ENCODE results near the gene UBR3.

UBR3 gene

DNA sequence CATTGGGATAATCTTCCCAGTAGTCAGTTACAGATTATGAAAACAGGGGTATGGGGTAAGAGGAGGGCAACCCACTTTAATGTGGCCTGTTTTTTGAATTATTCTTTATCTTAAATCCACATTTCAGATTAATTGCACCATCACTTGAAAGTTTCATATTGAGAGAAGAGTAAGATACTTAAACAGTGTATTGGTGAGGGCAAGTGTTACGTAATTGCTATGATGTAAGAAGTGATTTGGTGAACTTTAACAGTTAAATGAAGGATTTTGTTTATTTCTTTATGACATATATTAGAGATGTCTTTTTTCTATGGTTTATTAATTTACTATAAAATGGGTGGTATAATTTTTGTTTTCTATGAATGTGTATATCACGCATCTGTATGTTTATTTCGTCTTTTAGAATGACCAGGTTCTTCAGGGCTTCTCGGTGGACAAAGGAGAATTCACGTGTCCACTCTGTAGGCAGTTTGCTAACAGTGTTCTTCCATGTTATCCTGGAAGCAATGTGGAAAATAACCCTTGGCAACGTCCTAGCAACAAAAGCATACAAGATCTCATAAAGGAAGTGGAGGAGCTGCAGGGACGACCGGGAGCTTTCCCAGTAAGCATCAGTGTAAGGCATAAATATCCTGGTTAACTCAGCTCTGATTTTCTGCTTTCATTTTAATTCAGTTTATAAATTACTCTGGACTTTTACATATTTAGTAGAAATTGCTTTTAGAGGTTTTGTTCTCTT, 179.5 kb downstream of the UBR3 start:
- no peak for DNase-seq (ENCODE audit: low spot score)

DNA sequence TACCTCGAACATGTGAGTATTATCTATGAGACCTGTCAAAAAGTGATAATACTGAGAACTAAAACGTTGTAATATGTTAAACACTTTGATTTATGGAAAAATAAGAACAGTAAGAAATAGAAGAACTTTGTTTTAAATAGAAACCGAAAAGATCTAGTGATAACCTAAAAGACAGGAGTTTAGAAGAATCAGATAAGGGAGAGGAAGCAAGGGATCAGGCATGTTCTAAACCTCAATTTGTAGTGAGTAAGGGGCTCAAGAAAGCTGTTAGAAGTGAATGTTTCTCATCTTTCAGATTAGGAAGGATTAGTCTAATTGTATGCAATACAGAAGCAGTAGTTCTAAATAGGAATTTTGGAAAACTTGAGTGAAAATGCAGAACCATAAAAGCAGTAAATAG, 182.0 kb downstream of the UBR3 start:
- no peak for DNase-seq (ENCODE audit: low spot score)

DNA sequence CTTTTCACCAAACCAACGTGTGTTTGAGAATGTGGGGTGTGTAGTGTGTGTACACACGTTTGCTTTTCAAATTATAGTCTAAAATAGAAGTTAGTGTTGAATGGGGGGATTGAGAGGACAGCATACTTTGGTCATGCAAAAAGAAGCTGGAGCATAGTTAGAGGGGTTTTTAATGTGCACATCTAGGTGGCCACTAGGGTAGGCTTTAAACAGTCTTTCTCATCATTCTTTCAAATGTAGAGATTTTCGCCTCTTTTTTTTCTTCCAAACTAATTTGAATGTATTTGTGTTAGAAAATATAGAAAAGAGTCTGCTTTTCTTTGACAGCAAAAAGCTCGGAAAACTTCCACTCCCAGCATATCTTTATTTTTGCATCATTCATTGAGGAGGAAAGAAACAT, 185.5 kb downstream of the UBR3 start:
- no peak for DNase-seq (ENCODE audit: low spot score)

DNA sequence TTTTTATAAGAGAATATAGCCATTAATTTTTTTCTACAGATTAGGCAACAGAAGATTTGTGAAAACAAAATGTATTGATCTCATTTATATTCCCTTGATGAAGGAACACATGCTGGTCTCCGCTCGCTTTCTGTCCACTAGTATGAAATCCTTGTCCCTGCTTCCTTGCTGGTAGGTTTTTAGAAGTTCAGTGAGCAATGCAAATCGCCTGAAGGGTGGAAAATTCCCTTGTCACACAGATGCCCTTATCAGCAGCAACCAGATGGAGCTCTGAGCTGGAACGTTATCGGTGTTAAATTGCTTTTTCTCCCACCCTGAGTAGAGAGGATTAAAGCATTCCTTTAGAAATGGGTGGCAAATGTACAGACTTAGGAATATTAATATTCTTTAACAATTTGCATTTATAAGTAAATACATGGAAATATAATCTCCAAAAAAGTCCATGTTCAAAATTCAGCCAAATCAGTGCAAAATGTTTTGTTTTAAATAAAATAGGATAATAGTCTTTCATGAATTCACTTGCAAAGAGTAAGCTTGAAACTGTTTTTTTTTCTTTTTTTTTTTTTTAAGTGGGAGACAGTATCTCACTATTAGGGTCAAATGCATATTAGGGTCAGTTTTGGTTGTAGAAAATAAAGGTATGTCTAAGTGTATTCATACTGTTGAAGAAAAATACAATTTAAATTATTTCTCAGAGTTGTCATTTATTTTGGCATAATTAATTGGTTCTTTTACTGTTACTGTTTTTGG, 186.7 kb downstream of the UBR3 start:
- no peak for DNase-seq (ENCODE audit: low spot score)

DNA sequence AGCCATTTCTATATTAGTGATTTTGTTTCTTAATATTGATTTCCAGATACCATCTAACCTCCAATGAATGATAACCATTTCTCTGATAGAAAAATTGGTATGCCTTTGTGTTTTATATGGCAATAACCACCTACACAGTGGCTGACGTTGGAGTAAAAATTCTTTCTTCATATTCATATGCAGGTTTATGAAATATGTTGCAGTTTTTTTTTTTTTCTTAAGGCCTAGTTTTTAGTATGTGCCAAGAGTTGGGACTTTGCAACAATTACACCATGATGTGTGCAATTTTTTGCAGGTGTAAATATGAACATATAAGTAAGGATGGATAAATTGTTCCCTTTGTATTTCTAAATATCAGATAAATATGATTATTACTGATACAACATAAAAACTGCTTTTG, 187.5 kb downstream of the UBR3 start:
- no peak for DNase-seq (ENCODE audit: low spot score)

DNA sequence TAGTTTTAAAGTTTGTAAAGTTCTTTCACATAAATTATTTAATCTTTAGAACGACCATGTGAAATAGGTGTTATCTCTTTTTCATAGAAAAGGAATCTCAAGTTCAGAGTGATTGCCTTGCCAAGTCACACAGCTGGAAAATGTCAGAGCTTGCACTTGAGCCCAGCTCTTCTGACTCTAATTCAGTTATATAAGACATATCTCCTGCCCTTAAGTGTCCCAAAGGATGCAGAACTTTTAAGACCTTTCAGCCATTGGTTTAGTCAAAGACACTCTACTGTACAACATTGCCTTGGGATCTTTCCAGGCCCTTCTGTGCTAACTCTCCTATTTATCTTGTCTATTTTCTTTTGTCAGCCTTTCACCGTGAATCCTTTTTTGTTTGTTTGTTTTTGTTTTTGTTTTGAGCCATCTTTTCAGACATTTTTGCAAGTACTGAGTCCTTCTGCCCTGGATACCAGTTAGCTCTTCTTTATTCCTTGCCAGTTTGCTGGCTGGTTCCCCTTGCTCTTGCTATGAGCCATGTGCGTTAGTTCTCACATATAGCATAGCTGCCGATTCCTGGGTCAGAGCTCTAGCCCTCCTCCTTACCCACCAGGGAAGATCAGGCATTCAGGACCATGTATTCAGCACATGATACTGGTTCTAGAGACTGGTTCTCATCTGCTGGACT, 190.7 kb downstream of the UBR3 start:
- no peak for DNase-seq (ENCODE audit: low spot score)

DNA sequence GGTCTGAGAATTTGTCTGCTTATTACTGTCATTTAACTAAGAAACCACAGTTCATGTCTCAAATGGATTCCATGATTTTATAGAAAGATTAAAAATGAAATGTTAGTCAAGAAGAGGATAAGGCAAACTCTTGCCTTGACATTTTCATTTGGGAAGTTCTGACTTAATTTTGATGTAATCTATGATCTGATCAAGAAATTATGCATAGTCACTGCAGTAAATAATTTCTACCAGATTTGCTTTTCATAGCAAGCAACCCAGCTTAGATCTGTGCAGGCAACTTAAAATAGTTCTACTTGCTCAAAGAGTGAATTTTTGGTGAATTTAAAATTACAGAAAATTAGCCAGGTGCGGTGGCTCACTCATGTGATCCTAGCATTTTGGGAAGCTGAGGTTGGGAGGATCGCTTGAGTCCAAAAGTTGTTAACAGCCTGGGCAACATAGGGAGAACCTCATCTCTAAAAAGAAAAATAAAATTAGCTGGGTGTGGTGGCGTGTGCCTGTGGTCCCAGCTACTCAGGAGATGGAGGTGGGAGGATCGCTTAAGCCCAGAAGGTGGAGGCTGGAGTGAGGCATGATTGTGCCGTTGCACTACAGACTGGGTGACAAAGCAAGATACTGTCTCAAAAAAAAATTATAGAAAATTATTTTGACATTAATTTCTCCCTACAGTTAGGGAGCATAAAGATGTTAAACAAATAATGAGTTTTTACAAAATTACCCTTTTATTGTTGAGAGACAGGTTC, 192.0 kb downstream of the UBR3 start:
- DNase-seq (ENCODE audit: low spot score) = no peak

DNA sequence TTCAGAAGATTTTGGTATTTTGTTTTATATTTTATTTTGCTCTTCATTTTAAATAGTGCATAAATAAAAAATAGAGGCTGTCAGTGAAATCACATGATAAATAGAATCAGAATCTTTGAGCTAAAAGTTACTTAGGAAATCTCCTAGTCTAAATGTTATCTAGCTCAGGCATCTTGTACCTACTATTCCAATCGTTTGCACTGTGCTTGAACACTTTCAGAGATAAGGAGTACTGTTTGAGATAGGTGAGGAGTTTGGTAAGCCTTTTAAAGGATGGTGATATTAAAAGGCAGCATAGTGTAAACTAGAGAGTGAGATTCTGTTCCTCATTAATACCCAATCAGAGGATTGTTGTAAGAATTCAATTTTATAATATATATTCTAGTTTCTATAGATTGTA, 193.5 kb downstream of the UBR3 start:
- DNase-seq (ENCODE audit: low spot score) = no peak

DNA sequence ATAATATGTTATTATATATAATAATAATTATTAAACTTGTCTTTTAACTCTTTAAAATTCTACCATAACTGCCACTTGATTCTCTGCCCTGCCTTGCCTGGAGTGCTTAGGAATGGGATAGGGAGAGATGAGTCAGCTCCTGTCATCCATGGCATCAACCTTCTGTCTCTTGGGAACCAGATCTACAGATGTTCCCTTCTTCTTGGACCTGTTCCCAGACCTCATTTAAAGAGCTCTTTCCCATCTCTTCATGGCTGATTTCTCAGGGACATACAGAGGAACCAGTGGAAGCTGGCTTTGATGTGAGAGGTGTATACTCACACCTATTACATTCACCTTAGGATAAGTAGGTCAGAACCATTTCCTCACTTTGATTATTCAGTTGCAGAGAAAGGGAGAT, 195.4 kb downstream of the UBR3 start:
- DNase-seq (ENCODE audit: low spot score) = peak; percentile 58

DNA sequence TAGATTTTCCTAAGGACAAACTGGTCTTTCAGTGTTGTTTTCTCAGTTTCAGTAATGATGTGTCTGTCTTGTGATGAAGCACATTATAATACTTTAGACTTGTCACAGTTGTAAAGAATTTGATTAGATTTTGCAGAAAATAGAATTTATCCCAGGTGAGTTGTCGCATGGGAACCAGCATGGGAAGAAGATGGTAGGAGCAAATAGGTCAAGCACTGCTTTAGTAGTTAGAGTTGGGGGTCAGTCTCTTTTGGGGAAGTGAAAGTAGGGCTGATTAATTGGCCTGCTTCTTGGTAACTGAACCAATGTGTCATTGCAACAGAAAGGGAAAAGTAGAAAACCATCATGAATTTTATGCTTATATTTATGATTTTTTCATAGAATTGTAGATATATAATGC, 197.5 kb downstream of the UBR3 start:
- DNase-seq (ENCODE audit: low spot score) = no peak

DNA sequence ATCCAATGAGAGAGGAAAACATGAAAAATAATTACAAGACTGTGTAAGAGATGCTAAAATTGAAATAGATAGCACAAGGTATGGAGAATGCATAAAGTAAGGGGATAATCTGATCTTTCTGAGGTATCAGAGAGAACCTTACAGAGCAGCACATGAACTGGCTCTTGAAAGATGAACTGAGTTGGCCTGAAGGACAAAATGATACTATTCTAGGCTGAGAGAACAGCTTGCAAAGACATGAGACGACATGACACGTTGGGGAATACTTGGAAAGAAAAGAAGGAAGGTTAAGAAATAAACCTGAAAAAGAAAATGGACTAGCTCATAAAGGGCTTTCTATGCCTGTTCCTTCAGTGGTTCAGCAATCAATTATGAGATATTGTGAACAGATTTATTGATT, 198.0 kb downstream of the UBR3 start:
- DNase-seq (ENCODE audit: low spot score) = no peak

DNA sequence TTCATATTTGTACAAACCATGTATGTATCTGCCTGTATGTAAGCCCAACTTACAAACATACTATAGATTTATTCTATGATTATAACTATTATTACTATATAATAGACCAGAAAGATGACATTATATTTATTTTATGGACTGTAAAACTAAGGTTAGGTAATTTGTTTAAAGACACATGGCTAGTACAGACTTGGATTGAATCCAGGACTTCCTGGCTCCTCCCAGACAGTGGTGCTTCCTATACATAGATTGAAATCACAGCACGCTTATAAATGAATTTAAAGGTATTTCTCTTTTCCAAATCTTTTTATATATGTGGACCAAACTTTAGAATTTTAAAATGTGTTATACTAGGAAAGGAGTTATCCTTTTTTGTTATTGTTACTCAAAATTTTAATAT, 199.1 kb downstream of the UBR3 start:
- DNase-seq (ENCODE audit: low spot score) = no peak

DNA sequence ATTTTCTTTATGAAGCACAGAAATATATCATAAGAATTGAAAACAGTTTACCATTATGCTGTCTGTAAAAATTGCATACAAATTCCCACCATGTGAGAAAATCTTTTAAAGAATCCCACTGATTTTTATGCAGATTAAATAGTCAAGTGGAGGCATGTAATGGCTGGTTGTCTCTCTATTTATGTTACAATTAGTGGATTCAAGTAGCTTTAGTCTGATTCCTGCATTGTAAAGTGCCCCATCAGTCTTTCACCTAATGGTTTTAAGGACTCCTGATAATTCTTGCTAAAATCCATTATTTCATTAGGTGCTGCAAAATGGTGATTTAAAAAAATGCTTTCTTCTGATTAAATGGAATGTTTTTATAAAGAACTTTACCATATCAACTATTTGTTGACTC, 202.3 kb downstream of the UBR3 start:
- no peak for DNase-seq (ENCODE audit: low spot score)

DNA sequence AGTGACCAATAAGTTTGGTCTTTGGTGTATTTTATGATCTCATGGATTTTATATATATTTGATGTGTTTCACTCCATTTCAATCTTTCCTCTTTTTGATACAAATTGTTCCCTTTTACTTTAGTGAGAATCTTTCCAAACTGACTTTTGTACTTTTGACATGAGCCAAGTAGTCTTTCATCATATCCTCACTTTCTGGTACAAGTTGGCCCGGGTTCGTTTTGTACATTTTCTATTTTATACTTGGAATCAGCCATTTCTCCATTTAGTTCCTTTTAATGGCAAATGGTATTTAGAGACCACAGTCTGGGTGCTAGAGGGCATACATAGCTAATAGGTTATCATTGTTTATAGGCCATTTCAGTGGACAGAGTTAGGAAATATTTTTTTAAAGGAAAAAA, 202.8 kb downstream of the UBR3 start:
- DNase-seq (ENCODE audit: low spot score) = no peak

DNA sequence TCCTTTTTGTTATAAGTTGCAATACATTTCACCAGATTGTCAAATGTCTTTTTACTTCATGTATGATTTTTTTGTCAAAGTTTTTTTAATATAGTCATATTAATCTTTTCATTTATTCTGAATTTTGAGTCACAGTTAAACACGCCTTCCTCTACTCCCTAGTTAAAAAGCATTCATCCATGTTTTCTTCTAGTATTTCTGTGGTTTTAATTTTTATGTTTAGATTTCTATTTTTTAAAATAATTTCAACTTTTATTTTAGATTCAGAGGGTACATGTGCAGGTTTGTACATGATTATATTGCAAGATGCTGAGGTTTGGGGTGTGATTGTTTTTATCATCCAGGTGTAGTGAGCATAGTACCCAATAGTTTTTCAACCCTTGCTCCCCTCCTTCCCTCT, 204.0 kb downstream of the UBR3 start:
- no peak for DNase-seq (ENCODE audit: low spot score)

DNA sequence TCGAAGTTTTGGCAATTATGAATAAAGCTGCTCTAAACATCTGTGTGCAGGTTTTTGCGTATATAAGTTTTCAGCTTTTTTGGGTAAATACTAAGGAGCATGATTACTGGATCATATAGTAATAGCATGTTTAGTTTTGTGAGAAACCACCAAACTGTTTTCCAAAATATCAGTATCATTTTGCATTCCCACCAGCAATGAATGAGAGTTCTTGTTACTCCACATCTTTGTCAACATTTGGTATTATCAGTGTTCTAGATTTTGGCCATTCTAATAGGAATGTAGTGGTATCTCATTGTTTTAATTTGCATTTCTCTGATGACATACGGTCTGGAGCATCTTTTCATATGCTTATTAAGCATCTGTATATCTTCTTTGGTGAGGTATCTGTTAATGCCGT, 207.3 kb downstream of the UBR3 start:
- DNase-seq (ENCODE audit: low spot score) = no peak

DNA sequence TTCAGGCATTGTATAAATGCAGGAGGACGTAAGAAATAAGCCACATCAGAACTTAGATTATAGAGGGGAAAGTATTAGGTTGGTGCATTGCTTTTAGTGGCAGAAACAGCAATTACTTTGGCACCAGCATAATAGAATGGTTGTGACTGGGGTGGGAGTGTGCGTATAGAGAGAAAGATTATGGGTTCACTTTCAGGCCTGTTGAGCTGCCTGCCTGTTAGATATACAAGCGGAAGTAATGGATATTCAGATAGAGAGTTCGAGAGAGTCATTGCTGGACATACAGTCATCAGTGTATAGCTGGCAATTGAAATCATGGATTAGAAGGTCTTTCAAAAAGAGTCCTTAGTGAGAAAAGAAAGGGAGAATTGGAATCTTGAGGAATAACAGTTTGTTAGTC, 211.5 kb downstream of the UBR3 start:
- no peak for DNase-seq (ENCODE audit: low spot score)

DNA sequence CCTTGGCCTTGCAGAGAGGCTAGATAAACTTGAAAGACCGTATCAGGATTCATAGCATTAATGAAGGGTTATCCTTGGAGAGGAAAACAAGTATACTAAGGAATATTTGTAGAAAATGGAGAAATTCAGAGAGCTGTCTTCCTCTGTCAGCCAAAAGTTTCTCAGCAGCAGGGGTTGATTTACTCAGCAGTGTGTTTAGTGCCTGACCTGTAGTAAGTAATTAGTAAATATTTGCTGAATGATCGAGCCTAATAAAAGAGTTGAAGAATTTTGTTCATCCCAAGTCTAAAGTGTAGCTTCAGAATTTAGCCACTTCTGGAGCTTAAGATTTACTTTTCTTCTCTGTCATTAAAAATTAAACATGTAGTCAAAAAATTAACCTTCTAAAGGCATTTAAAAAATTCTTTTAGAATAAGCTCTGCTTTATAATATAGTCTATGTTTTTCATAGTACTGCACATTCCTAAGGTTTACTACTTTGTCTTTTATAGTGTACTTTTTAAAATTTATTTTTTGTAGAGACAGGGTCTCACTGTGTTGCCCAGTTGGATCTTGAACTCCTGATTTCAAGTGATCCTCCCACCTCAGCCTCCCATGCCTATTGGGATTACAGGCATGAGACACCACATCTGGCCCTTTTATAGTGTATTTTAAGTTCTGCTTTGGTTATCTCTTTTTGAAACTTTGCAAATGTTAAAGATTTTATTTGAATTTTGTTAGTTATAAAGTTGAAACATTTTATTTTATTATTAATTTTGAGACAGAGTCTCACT, 212.3 kb downstream of the UBR3 start:
- no peak for DNase-seq (ENCODE audit: low spot score)

DNA sequence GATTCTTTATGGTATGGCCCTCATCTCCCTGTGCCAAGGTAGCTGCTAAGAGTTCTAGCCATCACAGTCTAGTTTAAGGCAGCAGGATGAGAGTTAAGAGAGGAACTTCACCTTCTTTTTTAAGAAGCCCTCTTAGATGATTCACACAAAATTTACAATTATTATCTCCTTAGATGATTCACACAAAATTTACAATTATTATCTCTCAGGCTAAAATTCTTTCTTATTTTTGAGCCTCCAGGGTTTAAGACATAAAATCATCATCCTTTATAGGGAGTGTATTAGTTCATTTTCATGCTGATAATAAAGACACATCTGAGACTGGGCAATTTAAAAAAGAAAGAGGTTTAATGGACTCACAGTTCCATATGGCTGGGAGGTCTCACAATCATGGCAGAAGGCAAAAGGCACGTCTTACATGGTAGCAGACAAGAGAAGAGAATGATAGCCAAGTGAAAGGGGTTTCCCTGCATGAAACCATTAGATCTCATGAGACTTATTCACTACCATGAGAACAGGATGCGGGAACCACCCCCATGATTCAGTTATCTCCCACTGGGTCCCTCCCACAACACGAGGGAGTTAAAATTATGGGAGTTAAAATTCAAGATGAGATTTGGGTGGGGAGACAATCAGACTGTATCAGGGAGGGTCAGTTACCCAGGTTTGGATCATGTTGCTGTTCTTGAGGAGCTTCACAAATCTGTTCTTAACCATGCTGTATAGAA, 217.7 kb downstream of the UBR3 start:
- no peak for DNase-seq (ENCODE audit: low spot score)

DNA sequence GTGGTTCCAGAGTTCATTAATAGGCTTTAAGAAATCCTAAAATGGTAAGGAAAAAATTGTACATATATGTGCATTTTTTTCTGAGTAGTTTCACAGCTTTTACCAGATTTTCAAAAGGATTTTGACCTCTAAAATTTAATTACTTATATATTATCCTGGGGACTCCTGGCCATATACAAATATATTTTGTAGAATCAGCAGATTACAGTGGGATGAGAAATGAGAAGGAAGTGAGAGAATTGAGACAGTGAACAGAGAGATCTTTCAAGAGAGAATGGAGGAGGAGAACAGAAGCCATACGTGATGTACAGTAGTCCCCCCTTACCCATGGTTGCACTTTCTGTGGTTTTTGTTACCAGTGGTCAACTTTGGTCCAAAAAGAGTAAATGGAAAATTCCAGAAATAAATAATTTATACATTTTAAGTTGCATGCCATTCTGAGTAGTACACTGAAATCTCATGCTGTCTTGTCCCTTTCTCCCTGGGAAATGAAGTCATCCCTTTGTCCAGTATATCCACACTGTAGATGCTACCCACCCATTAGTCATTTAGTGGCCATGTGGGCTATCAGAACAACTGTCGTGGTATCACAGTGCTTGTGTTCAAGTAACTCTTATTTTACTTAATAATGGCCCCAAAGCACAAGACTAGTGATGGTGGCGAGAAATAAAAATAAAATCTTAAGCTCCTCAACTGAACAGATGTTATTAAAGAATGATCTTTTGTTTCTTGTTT, 220.2 kb downstream of the UBR3 start:
- no peak for DNase-seq (ENCODE audit: low spot score)

Data from AG20443 (cell line).